ENCODE results near the gene GOT2.

DNA sequence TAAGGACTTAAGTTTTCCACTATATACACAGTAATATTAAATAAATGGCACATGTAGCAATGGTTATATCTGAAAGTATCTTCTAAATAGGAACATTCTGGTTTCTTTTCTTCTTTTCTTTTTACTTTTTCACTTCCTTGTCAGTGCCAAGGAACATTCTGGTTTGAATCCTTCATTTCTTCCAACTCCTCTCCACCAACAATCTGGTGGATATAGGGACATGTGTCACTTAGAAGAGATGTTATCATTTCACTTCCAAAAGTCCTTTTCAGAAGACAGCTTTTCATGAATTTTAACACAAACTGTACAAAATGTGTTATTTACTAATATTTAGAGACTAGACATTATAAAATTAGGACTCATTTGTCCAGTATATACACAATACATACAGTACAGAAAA, 7.9 kb upstream of the GOT2 start:
- TF ChIP-seq EZH2phosphoT487 (IDR thresholded peaks at IDR 0.05; ENCODE audit: insufficient read depth, low read depth) (no peak), EZH2 (IDR thresholded peaks at IDR 0.05; ENCODE audit: insufficient read depth, poor library complexity, severe bottlenecking) (no peak)

Measured in GM23248 (cell line).